Lower lobe of right lung (tissue), 2 donors: ENCODE measurements around the gene ZNF410. TPM values are rescaled to one million over a fixed set of nuclear protein-coding genes. Genes with fewer than 3 reads are reported as not detected.
"Not testable (repeated sequence)": the region's sequence is repeated elsewhere in the genome, so short reads cannot be mapped to it uniquely, and the experiment has no call there.

Experiments
- ATAC-seq, 2 donors: fragments of 200-7000 bp; cut with Tn5 transposase; one replicate each; pipeline ENCODE4 v1.9.1; 2020 to 2022; ENCODE audit warnings: mild to moderate bottlenecking in 2 of 2, moderate library complexity in 2 of 2
- DNase-seq: peaks from one replicate; pipeline ENCODE4 v3.0.0-alpha.2; 2020
- H3K27ac ChIP-seq: fragments of 200-600 bp; one replicate; pipeline ENCODE4 v1.8.0; 2022
- H3K27me3 ChIP-seq: fragments of 200-600 bp; one replicate; pipeline ENCODE4 v1.8.0; 2022; ENCODE audit warnings: low read depth
- H3K36me3 ChIP-seq: fragments of 200-600 bp; one replicate; pipeline ENCODE4 v1.8.0; 2022; ENCODE audit warnings: mild to moderate bottlenecking
- H3K4me1 ChIP-seq: fragments of 200-600 bp; one replicate; pipeline ENCODE4 v1.8.0; 2022
- H3K4me3 ChIP-seq: fragments of 200-600 bp; one replicate; pipeline ENCODE4 v1.8.0; 2022; ENCODE audit warnings: mild to moderate bottlenecking
- H3K9me3 ChIP-seq: fragments of 200-600 bp; one replicate; pipeline ENCODE4 v1.8.0; 2022
- intact Hi-C: fragments of 100-400 bp; cut with DNase I; formaldehyde crosslinking; loops from one replicate; pipeline ENCODE4 v1.11.0; 2022
- total RNA-seq: library from RNA; stranded (reverse); fragmentation: NEBNext Ultra II Directional; extraction: Animal tissue kit (Norgen Biotek cat#: 25700); gene quantifications from one replicate; pipeline ENCODE4 v1.2.1, GENCODE V29; 2021
- TF ChIP-seq, protein P1 (sequence below): fragments of 200-600 bp; IDR thresholded peaks from one replicate; pipeline ENCODE4 v1.8.0; 2022; ENCODE audit warnings: antibody characterized with exemption, mild to moderate bottlenecking
- donor health status: DM: no; HTN: yes; CAD: no; lungs with severe emphysema.

ZNF410 gene
- total RNA-seq, 1 donor from 2014 or later = 41.5 TPM

DNA sequence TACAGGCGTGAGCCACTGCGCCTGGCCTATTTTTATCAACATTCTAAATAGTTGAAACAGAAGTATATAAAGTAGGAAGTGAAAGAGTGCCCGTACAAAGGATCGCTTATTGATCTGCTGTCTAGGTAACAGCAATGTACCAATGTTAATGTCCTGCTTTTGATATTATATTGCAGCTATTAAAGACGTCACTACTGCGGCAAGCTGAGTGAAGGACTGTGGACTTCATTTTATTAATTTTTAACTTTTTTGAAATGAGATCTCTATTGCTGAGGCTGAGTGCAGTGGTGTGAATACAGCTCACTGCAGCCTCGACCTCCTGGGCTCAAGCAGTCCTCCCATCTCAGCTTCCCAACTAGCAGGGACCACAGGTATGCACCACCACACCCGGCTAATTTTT lies 24.2 kb upstream of the ZNF410 start:
- Histone ChIP-seq H3K4me3 (no peak overlapping the region), H3K27me3 (no peaks in the 10 kb centered on the region), H3K9me3 (no peaks in the 10 kb centered on the region), H3K36me3 (peaks cover 9% of the 10 kb centered on the region), H3K4me1 (no peaks in the 10 kb centered on the region), H3K27ac (no peak overlapping the region)
- TF ChIP-seq, protein P1, sequence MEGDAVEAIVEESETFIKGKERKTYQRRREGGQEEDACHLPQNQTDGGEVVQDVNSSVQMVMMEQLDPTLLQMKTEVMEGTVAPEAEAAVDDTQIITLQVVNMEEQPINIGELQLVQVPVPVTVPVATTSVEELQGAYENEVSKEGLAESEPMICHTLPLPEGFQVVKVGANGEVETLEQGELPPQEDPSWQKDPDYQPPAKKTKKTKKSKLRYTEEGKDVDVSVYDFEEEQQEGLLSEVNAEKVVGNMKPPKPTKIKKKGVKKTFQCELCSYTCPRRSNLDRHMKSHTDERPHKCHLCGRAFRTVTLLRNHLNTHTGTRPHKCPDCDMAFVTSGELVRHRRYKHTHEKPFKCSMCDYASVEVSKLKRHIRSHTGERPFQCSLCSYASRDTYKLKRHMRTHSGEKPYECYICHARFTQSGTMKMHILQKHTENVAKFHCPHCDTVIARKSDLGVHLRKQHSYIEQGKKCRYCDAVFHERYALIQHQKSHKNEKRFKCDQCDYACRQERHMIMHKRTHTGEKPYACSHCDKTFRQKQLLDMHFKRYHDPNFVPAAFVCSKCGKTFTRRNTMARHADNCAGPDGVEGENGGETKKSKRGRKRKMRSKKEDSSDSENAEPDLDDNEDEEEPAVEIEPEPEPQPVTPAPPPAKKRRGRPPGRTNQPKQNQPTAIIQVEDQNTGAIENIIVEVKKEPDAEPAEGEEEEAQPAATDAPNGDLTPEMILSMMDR = no peak
- intact Hi-C loops = no loop called here
- DNase-seq = no peak
- no peak for ATAC-seq

DNA sequence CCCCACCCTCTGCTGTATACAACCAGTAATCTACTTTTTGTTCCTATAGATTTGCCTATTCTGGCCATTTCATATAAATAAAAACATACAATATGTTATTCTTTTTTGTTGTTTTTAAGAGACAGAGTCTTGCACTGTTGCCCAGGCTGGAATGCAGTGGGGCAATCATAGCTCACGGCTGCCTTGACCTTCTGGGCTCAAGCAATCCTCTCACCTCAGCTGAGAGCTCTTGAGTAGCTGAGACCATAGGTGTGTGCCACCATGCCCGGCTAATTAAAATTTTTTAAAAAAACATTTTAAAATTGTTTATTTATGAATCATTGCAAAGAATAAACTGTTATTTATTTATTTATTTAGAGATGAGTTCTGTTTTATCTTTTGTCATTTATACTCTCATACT lies 23.4 kb upstream of the ZNF410 start:
- DNase-seq (no peak), ATAC-seq (no peak)
- no peaks in the 10 kb centered on the region for H3K4me1 ChIP-seq
- intact Hi-C loops = no loop called here
- H3K27ac ChIP-seq = no peak overlapping the region
- no peaks in the 10 kb centered on the region for H3K9me3 ChIP-seq
- H3K36me3 ChIP-seq = peaks cover 13% of the 10 kb centered on the region
- H3K27me3 ChIP-seq = no peaks in the 10 kb centered on the region
- TF ChIP-seq, protein P1 = no peak
- H3K4me3 ChIP-seq = no peak overlapping the region

DNA sequence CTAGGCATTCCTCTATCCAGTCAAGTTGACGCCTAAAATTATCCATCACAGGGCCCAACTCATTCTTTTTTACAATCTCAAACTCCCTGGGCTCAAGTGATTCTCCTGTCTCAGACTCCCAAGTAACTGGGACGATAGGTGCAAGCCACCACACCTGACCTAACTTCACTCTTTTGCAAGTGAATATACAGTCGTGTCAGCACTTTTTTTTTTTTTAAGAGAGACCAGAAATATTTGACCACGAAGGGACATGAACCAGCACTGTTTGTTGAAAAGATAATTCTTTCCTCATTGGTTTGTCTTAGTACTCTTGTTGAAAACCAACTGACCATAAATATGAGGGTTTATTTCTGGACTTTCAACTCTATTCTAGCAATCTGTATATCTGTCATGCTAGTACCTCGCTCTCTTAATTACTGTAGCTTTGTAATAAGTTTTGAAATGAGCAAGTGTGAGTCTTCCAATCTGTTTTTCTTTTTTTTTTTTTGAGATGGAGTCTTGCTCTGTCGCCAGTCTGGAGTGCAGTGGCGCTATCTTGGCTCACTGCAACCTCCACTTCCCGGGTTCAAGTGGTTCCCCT lies 21.0 kb upstream of the ZNF410 start:
- no peak for DNase-seq
- Histone ChIP-seq H3K27me3 (no peaks in the 10 kb centered on the region), H3K9me3 (no peaks in the 10 kb centered on the region), H3K36me3 (peaks cover 13% of the 10 kb centered on the region), H3K4me1 (no peaks in the 10 kb centered on the region), H3K4me3 (no peak overlapping the region), H3K27ac (no peak overlapping the region)
- intact Hi-C loops = no loop called here
- no peak for ATAC-seq
- TF ChIP-seq, protein P1 = no peak

DNA sequence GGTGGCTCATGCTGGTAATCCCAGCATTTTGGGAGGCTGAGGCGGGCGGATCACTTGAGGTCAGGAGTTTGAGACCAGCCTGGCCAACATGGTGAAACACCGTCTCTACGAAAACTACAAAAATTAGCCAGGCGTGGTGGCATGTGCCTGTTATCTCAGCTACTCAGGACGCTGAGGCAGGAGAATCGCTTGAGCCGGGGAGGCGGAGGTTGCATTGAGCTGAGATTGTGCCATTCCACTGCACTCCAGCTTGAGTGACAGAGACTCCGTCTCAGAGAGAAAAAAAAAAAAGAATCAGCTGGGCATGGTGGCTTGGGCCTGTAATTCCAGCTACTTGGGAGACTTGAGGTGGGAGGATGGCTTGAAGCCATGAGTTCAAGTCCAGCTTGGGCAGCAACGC lies 16.9 kb upstream of the ZNF410 start:
- intact Hi-C loops, ATAC-seq: not testable (repeated sequence)

DNA sequence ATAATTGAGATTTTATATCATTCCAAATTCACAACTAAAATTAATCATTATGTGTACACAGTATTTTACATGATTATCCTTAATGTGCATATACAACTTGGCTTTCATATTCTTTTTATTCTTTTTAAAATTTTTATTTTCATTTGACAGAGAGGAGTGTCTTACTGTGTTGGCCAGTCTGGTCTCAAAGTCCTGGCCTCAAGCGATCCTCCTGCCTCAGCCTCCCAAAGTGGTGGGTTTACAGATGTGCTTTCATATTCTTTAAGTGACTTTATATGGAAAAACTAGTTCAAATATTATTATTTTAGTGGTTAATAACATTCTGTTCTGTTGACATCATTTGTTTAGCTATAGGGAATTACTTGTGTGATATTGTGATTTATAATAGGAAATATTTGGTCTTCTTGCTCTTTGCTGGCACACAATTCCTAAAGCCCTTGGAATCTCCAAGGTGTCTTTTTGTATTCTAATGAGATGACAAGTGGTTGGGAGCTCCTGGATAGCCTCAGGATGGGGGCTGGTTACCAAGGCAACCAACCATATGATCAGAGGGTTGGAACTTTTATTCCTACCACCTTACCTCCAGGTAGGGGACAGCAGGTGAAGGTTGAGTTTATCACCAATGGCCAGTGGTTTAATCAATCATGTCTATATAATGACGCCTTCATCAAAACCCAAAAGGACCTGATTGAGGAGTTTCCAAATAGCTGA lies 16.0 kb upstream of the ZNF410 start:
- TF ChIP-seq, protein P1 = no peak

More for the DNA sequence above, 16.9 kb upstream of the ZNF410 start:
- not testable (repeated sequence) for H3K4me3 ChIP-seq, H3K27me3 ChIP-seq, H3K4me1 ChIP-seq, H3K27ac ChIP-seq, H3K9me3 ChIP-seq, DNase-seq
- peaks cover 13% of the 10 kb centered on the region for H3K36me3 ChIP-seq

DNA sequence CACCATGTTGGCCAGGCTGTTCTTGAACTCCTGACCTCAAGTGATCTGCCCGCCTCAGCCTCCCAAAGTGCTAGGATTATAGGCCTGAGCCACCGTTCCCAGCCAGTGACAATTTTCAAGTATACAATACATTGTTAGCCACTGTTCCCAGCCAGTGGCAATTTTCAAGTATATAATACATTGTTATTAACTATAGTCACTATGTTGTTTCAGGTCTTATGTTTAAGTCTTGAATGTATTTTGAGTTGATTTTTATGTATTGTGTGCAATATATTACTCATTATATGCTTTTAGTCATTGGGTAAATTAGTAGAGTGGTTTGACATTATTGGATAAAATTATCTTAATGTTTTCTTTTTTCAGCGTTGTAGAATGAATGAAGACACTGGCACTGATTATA lies 13.0 kb upstream of the ZNF410 start:
- intact Hi-C loops = no loop called here
- no peaks in the 10 kb centered on the region for H3K4me1 ChIP-seq
- H3K27ac ChIP-seq = no peak overlapping the region
- ATAC-seq = no peak
- no peaks in the 10 kb centered on the region for H3K36me3 ChIP-seq
- no peaks in the 10 kb centered on the region for H3K27me3 ChIP-seq
- H3K4me3 ChIP-seq = no peak overlapping the region
- TF ChIP-seq, protein P1 = no peak
- H3K9me3 ChIP-seq = no peaks in the 10 kb centered on the region
- no peak for DNase-seq

More for the DNA sequence above, 16.0 kb upstream of the ZNF410 start:
- H3K4me1 ChIP-seq = no peaks in the 10 kb centered on the region
- ATAC-seq (no peak), DNase-seq (no peak)
- H3K27ac ChIP-seq = no peak overlapping the region
- peaks cover 8% of the 10 kb centered on the region for H3K36me3 ChIP-seq
- intact Hi-C loops = no loop called here
- no peaks in the 10 kb centered on the region for H3K9me3 ChIP-seq
- H3K4me3 ChIP-seq = no peak overlapping the region
- no peaks in the 10 kb centered on the region for H3K27me3 ChIP-seq
